ENCODE measurements around the gene INKA2. TPM values are rescaled to one million over a fixed set of nuclear protein-coding genes. Genes with fewer than 3 reads are reported as not detected.

Gene INKA2
- total RNA-seq, 1 experiment from 2014 or later: 0.54 TPM

DNA sequence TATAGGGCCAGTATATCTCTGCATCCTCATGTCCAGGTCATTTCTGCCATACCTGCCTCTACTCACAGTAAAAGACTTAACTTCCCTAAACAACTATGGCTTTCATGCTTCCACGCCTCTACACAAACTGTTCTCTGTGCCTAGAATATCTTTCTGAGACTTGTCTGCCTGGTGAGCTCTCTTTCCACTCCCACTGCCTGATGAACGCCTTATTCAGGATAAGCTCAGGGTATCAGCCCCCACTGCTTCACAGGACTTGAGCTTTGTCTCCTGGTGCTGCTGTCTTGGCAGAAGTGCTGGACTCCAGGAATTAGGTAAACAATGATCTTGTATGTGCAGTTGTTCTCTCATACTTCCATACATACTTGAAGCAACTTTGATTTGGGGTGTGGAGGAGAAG lies 11.7 kb upstream of the INKA2 start:
- TF ChIP-seq POLR2AphosphoS5 (IDR thresholded peaks at IDR 0.05; ENCODE audit: low read depth, low read length) (no peak), TCF7L2 (IDR thresholded peaks at IDR 0.05; ENCODE audit: low read depth, low read length) (no peak), REST (IDR thresholded peaks at IDR 0.05; ENCODE audit: insufficient read depth in 1 of 2, low read depth in 2 of 2, low read length in 1 of 2) (no peak), SIN3A (IDR thresholded peaks at IDR 0.05; ENCODE audit: borderline replicate concordance, insufficient read depth, low read depth, low read length) (no peak), CTCF (IDR thresholded peaks at IDR 0.05) (no peak)
- Histone ChIP-seq H3K27me3 (ENCODE audit: control insufficient read depth, insufficient read depth, low read length) (no peaks in the 10 kb centered on the region), H3K9me3 (ENCODE audit: control insufficient read depth, insufficient read depth, low read depth, low read length) (no peaks in the 10 kb centered on the region), H3K4me3 (ENCODE audit: low read depth in 2 of 2, low read length in 2 of 2) (no peak overlapping the region), H3K36me3 (ENCODE audit: control insufficient read depth, insufficient read depth, low read length) (no peaks in the 10 kb centered on the region; the same call in 1 of the 2 replicates), H3K27ac (ENCODE audit: low read length) (no peak overlapping the region), H3K4me1 (ENCODE audit: control insufficient read depth, insufficient read depth, low read length) (peaks cover 3% of the 10 kb centered on the region; the same call in 1 of the 2 replicates)
- in situ Hi-C loops (cut with HindIII; ENCODE audit: low pct_unique_long_range_greater_than_20kb, low sequenced_read_pairs) (no loop called here), intact Hi-C loops (cut with micrococcal nuclease; ENCODE audit: unreplicated experiment) (loop anchor here (10.0 kb wide), 1 partner anchor 246 kb away; the partner anchor contains the start of genes ADORA3 and TMIGD3)
- DNase-seq (ENCODE audit: low read depth, low spot score) (no peak), ATAC-seq (no peak)
- POLR2A ChIA-PET: no interaction called here
- CTCF ChIA-PET: no interaction called here
- BruUV-seq (replicated peaks): no TSS peak

DNA sequence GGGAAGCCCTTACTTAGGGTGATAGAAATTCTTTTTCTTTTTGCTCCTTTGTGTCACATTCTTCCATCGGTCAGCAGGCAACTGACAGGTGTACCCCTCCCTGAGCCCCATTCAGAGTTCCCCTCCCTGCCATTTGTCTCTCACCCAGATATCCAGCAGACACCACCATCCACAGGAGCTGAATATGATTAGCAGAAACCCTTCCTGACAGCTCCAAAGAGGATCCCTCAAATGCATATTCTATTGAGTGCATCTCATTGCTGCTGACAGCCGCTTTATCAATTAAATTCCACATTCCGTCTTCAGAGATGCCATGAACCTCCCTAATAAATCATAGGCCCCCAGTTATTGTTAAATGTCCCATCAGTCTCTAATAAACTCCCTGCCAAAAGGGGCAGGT lies 10.4 kb upstream of the INKA2 start:
- TF ChIP-seq POLR2AphosphoS5 (IDR thresholded peaks at IDR 0.05; ENCODE audit: low read depth, low read length): no peak
- no peak for TF ChIP-seq TCF7L2 (IDR thresholded peaks at IDR 0.05; ENCODE audit: low read depth, low read length)
- TF ChIP-seq CTCF (IDR thresholded peaks at IDR 0.05): no peak
- TF ChIP-seq REST (IDR thresholded peaks at IDR 0.05; ENCODE audit: insufficient read depth in 1 of 2, low read depth in 2 of 2, low read length in 1 of 2): no peak
- in situ Hi-C loops (cut with HindIII; ENCODE audit: low pct_unique_long_range_greater_than_20kb, low sequenced_read_pairs) (no loop called here), intact Hi-C loops (cut with micrococcal nuclease; ENCODE audit: unreplicated experiment) (loop anchor here (10.0 kb wide), 2 partner anchors 245 to 265 kb away; partner anchors contain the start of genes ADORA3 and TMIGD3)
- BruUV-seq (replicated peaks): no TSS peak
- no peaks in the 10 kb centered on the region for H3K27me3 ChIP-seq (ENCODE audit: control insufficient read depth, insufficient read depth, low read length)
- peaks cover under 1% of the 10 kb centered on the region; the same call in 1 of the 2 replicates for H3K4me1 ChIP-seq (ENCODE audit: control insufficient read depth, insufficient read depth, low read length)
- no peaks in the 10 kb centered on the region for H3K9me3 ChIP-seq (ENCODE audit: control insufficient read depth, insufficient read depth, low read depth, low read length)
- no peak overlapping the region for H3K27ac ChIP-seq (ENCODE audit: low read length)
- ChIA-PET CTCF (no interaction called here), POLR2A (no interaction called here)
- ATAC-seq: no peak
- no peak overlapping the region for H3K4me3 ChIP-seq (ENCODE audit: low read depth in 2 of 2, low read length in 2 of 2)
- H3K36me3 ChIP-seq (ENCODE audit: control insufficient read depth, insufficient read depth, low read length): no peaks in the 10 kb centered on the region
- DNase-seq (ENCODE audit: low read depth, low spot score): no peak

All from Panc1 (cell line).